ENCODE data around the gene CPT1C. TPM values are rescaled to one million over a fixed set of nuclear protein-coding genes. Genes with fewer than 3 reads are reported as not detected.

CPT1C gene
- total RNA-seq, 2 experiments from 2014 or later: 0.47 to 0.59 TPM

- no peak for TF ChIP-seq CTCF (IDR thresholded peaks at IDR 0.05)
- no peak overlapping the region for H3K27ac Mint-ChIP-seq
- ATAC-seq (ENCODE audit: poor library complexity) (peak; percentile 81), DNase-seq (peak in 11 of 14 experiments; percentile 3 to 80 (median 45))
- ChIA-PET CTCF (no interaction called here), POLR2A (no interaction called here)
- Histone ChIP-seq H3K27ac (ENCODE audit: low read depth in 1 of 2, low read length in 2 of 2) (no peak overlapping the region), H3K4me3 (ENCODE audit: low read length) (no peak overlapping the region), H3K36me3 (ENCODE audit: insufficient read depth, low read length) (no peaks in the 10 kb centered on the region), H3K4me1 (ENCODE audit: insufficient read depth, low read length) (peaks cover 6% of the 10 kb centered on the region), H3K27me3 (ENCODE audit: control insufficient read depth in 1 of 2, insufficient read depth in 2 of 2, low read length in 2 of 2) (no peaks in the 10 kb centered on the region), H3K9me3 (ENCODE audit: control insufficient read depth in 1 of 2, insufficient read depth in 1 of 2, low read length in 2 of 2) (peaks cover 0 to 5% of the 10 kb centered on the region in 2 experiments)
- no peaks in the 10 kb centered on the region for H3K4me1 Mint-ChIP-seq (ENCODE audit: low read depth)
- no peaks in the 10 kb centered on the region for H3K27me3 Mint-ChIP-seq
- no peak overlapping the region for H3K4me3 Mint-ChIP-seq
- no peaks in the 10 kb centered on the region for H3K9me3 Mint-ChIP-seq
- H3K36me3 Mint-ChIP-seq (ENCODE audit: low read depth): no peaks in the 10 kb centered on the region
- intact Hi-C loops (cut with DNase I, micrococcal nuclease): no loop called here
Observed at GRCh38 chr19:49746206-49746958, 55.5 kb downstream of the CPT1C start.

- ChIA-PET CTCF (no interaction called here), POLR2A (interaction anchor here (0.7 kb wide), 1 partner anchor 150 kb away, joined by 4 read pairs; no protein-coding TSS in a partner anchor)
- Mint-ChIP-seq H3K9me3 (no peaks in the 10 kb centered on the region), H3K4me1 (ENCODE audit: low read depth) (no peaks in the 10 kb centered on the region), H3K27ac (no peak overlapping the region), H3K4me3 (no peak overlapping the region), H3K27me3 (no peaks in the 10 kb centered on the region), H3K36me3 (ENCODE audit: low read depth) (no peaks in the 10 kb centered on the region)
- no peak for TF ChIP-seq CTCF (IDR thresholded peaks at IDR 0.05)
- DNase-seq (no peak), ATAC-seq (ENCODE audit: poor library complexity) (no peak)
- Histone ChIP-seq H3K27me3 (ENCODE audit: control insufficient read depth in 1 of 2, insufficient read depth in 2 of 2, low read length in 2 of 2) (no peaks in the 10 kb centered on the region), H3K4me3 (ENCODE audit: low read length) (no peak overlapping the region), H3K27ac (ENCODE audit: low read depth in 1 of 2, low read length in 2 of 2) (no peak overlapping the region), H3K4me1 (ENCODE audit: insufficient read depth, low read length) (peaks cover 6% of the 10 kb centered on the region), H3K9me3 (ENCODE audit: control insufficient read depth in 1 of 2, insufficient read depth in 1 of 2, low read length in 2 of 2) (peaks cover 0 to 5% of the 10 kb centered on the region in 2 experiments), H3K36me3 (ENCODE audit: insufficient read depth, low read length) (no peaks in the 10 kb centered on the region)
- intact Hi-C loops (cut with DNase I, micrococcal nuclease): no loop called here
Observed at GRCh38 chr19:49749055-49749716, 58.3 kb downstream of the CPT1C start.

GRCh38 chr19:49749771-49750170 is 58.9 kb downstream of the CPT1C start:
- H3K9me3 ChIP-seq (ENCODE audit: control insufficient read depth in 1 of 2, insufficient read depth in 1 of 2, low read length in 2 of 2): peaks cover 0 to 5% of the 10 kb centered on the region in 2 experiments
- DNase-seq (no peak), ATAC-seq (ENCODE audit: poor library complexity) (no peak)
- H3K4me1 ChIP-seq (ENCODE audit: insufficient read depth, low read length): peaks cover 6% of the 10 kb centered on the region
- ChIA-PET CTCF (no interaction called here), POLR2A (interaction anchor here (0.7 kb wide), 1 partner anchor 151 kb away, joined by 4 read pairs; no protein-coding TSS in a partner anchor)
- no peaks in the 10 kb centered on the region for H3K27me3 ChIP-seq (ENCODE audit: control insufficient read depth in 1 of 2, insufficient read depth in 2 of 2, low read length in 2 of 2)
- Mint-ChIP-seq H3K9me3 (no peaks in the 10 kb centered on the region), H3K4me1 (ENCODE audit: low read depth) (no peaks in the 10 kb centered on the region), H3K4me3 (no peak overlapping the region), H3K27ac (no peak overlapping the region), H3K27me3 (no peaks in the 10 kb centered on the region), H3K36me3 (ENCODE audit: low read depth) (no peaks in the 10 kb centered on the region)
- TF ChIP-seq CTCF (IDR thresholded peaks at IDR 0.05): no peak
- H3K36me3 ChIP-seq (ENCODE audit: insufficient read depth, low read length): no peaks in the 10 kb centered on the region
- no peak overlapping the region for H3K4me3 ChIP-seq (ENCODE audit: low read length)
- no peak overlapping the region for H3K27ac ChIP-seq (ENCODE audit: low read depth in 1 of 2, low read length in 2 of 2)
- intact Hi-C loops (cut with DNase I, micrococcal nuclease): no loop called here

All from CD4-positive, alpha-beta T cell (primary cell).